ENCODE results near the gene PINLYP. TPM values are rescaled to one million over a fixed set of nuclear protein-coding genes. Genes with fewer than 3 reads are reported as not detected.

The PINLYP gene
- total and polyA plus RNA-seq, 9 of the 15 experiments (the other 6 are each of a cell fraction or from before 2014, with no cell fraction given) = 1.00 to 6.7 (median 2.2) TPM

DNA sequence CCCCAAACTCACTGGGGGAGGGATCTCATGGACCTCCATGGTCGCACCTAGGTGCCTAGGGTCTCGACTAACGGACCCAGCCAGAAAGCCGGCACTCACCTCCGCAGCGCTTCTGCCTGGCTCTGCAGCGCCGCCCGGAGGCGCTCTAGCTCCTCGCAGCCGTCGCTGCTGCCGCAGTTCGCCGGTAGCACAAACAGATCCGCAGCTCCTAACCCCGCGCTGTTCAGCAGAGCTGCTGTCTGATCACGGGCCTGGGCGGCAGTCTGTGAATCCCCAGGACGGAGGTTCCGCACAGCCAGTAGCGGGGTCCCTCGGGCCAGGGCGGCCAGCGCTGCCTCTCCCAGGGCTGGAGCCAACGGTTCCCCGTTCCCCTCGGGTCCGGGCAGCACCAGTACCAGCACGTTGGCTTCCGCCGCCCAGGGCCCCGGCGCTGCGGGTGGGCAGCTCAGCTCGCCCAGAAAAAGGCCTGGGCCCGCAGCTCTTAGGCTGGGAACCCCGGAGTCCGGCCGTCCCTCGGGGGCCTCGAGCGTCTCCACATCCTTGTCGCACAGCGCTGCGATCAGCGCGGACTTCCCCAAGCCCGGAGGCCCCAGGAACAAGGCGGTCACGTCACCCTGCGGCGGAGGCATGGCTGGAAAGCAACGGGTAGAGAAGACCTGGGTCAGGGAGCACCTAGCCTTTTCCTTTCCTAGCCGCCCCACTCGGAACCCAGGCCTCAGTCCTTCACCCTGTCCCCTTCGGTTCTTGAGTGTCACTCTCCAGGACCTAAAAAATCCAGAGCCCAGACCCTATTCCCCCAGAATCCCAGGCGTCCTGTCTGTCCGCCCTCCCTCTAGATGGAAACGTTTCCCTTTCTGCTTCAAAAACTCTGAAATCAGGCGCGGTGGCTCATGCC, 19.4 kb downstream of the PINLYP start (continued):
- TF ChIP-seq PATZ1 (CRISPR knock-in tag; IDR thresholded peaks at IDR 0.05; ENCODE audit: borderline replicate concordance) (no peak), NFE2 (IDR thresholded peaks at IDR 0.05; ENCODE audit: low read depth) (no peak), PCBP1 (IDR thresholded peaks at IDR 0.05; ENCODE audit: low read depth, low read length, poor library complexity, severe bottlenecking) (no peak), GATA2 (CRISPR knock-in tag; IDR thresholded peaks at IDR 0.05) (no peak), CAMTA2 (CRISPR knock-in tag; conservative IDR thresholded peaks at IDR 0.05) (no peak), MAZ (CRISPR knock-in tag; conservative IDR thresholded peaks at IDR 0.05 in 1 of 2, IDR thresholded peaks at IDR 0.05 in 1 of 2) (no peak; a peak in 2 of 4 replicates), NEUROD1 (IDR thresholded peaks at IDR 0.05; ENCODE audit: borderline replicate concordance, low read depth, low read length, partially characterized antibody) (no peak), RCOR1 (IDR thresholded peaks at IDR 0.05; ENCODE audit: borderline replicate concordance in 1 of 2, low read depth in 2 of 2, low read length in 2 of 2) (0 out of 4 replicates have a peak, but pooled peaks of 1 of the 2 experiments have one; percentile 14), U2AF2 (optimal IDR thresholded peaks at IDR 0.05; ENCODE audit: low read depth, low read length) (no peak), HOMEZ (CRISPR knock-in tag; IDR thresholded peaks at IDR 0.05) (no peak), E2F3 (CRISPR knock-in tag; IDR thresholded peaks at IDR 0.05) (no peak), SOX6 (IDR thresholded peaks at IDR 0.05) (no peak), RFX5 (IDR thresholded peaks at IDR 0.05; ENCODE audit: low read depth, low read length) (no peak), MAFG (tag; conservative IDR thresholded peaks at IDR 0.05) (no peak), DACH1 (IDR thresholded peaks at IDR 0.05; ENCODE audit: partially characterized antibody) (no peak), TCFL5 (CRISPR knock-in tag; conservative IDR thresholded peaks at IDR 0.05) (no peak), TCF7L2 (IDR thresholded peaks at IDR 0.05; ENCODE audit: low read depth, low read length) (no peak), ARID2 (IDR thresholded peaks at IDR 0.05) (peak; percentile 62), MECOM (CRISPR knock-in tag; IDR thresholded peaks at IDR 0.05) (no peak), ZC3H4 (CRISPR knock-in tag; IDR thresholded peaks at IDR 0.05; ENCODE audit: borderline replicate concordance) (no peak), HDAC6 (IDR thresholded peaks at IDR 0.05; ENCODE audit: low read depth, low read length) (no peak)
- TF ChIP-seq, protein P1, sequence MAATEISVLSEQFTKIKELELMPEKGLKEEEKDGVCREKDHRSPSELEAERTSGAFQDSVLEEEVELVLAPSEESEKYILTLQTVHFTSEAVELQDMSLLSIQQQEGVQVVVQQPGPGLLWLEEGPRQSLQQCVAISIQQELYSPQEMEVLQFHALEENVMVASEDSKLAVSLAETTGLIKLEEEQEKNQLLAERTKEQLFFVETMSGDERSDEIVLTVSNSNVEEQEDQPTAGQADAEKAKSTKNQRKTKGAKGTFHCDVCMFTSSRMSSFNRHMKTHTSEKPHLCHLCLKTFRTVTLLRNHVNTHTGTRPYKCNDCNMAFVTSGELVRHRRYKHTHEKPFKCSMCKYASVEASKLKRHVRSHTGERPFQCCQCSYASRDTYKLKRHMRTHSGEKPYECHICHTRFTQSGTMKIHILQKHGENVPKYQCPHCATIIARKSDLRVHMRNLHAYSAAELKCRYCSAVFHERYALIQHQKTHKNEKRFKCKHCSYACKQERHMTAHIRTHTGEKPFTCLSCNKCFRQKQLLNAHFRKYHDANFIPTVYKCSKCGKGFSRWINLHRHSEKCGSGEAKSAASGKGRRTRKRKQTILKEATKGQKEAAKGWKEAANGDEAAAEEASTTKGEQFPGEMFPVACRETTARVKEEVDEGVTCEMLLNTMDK (IDR thresholded peaks at IDR 0.05; ENCODE audit: borderline replicate concordance, insufficient read depth, low read depth, low read length, poor library complexity, severe bottlenecking) = peak; percentile 29

Measured in K562 (cell line).